ENCODE data around the gene PLCL2.
"Not testable (repeated sequence)": the region's sequence is repeated elsewhere in the genome, so short reads cannot be mapped to it uniquely, and the experiment has no call there.

The PLCL2 gene

GRCh38 chr3:16978234-16978920 lies 93.6 kb downstream of the PLCL2 start:
- Histone ChIP-seq H3K9me2 (replicated peaks; ENCODE audit: control insufficient read depth, low read length) (no peaks in the 10 kb centered on the region), H3K4me2 (ENCODE audit: low read length) (no peak overlapping the region), H3F3A (ENCODE audit: control insufficient read depth, insufficient read depth) (no peaks in the 10 kb centered on the region), H3K27me3 (ENCODE audit: control insufficient read depth, low read length) (no peaks in the 10 kb centered on the region), H4K20me1 (ENCODE audit: control insufficient read depth, insufficient read depth, low read depth, low read length) (no peaks in the 10 kb centered on the region), H3K27ac (ENCODE audit: low read depth, low read length) (no peak overlapping the region), H3K36me3 (ENCODE audit: control insufficient read depth, low read length) (no peaks in the 10 kb centered on the region), H3K9me3 (ENCODE audit: control insufficient read depth, insufficient read depth, low read length) (no peaks in the 10 kb centered on the region), H3K4me1 (ENCODE audit: control insufficient read depth, low read length) (no peaks in the 10 kb centered on the region), H3K4me3 (ENCODE audit: low read length) (no peak overlapping the region), H3K79me2 (ENCODE audit: control insufficient read depth, low read length) (peaks cover 76% of the 10 kb centered on the region)
- TF ChIP-seq CTCF (IDR thresholded peaks at IDR 0.05; ENCODE audit: low read depth, low read length, poor library complexity, severe bottlenecking) (no peak), EZH2phosphoT487 (IDR thresholded peaks at IDR 0.05; ENCODE audit: borderline replicate concordance, low read length) (no peak)

- Histone ChIP-seq H3K27ac (ENCODE audit: low read depth, low read length) (no peak overlapping the region), H3K9me2 (replicated peaks; ENCODE audit: control insufficient read depth, low read length) (no peaks in the 10 kb centered on the region)
Observed at GRCh38 chr3:16978921-16979271, 94.1 kb downstream of the PLCL2 start.

GRCh38 chr3:16979769-16980515 lies 95.2 kb downstream of the PLCL2 start:
- H3F3A ChIP-seq (ENCODE audit: control insufficient read depth, insufficient read depth); H3K4me2 ChIP-seq (ENCODE audit: low read length); H3K27me3 ChIP-seq (ENCODE audit: control insufficient read depth, low read length); H3K36me3 ChIP-seq (ENCODE audit: control insufficient read depth, low read length); H3K4me3 ChIP-seq (ENCODE audit: low read length); H3K9me2 ChIP-seq (replicated peaks; ENCODE audit: control insufficient read depth, low read length); H3K4me1 ChIP-seq (ENCODE audit: control insufficient read depth, low read length); H4K20me1 ChIP-seq (ENCODE audit: control insufficient read depth, insufficient read depth, low read depth, low read length); H3K27ac ChIP-seq (ENCODE audit: low read depth, low read length); H3K9me3 ChIP-seq (ENCODE audit: control insufficient read depth, insufficient read depth, low read length): not testable (repeated sequence)
- H3K79me2 ChIP-seq (ENCODE audit: control insufficient read depth, low read length), result peaks cover 75% of the 10 kb centered on the region

More at GRCh38 chr3:16978921-16979271, 94.1 kb downstream of the PLCL2 start:
- Histone ChIP-seq H3F3A (ENCODE audit: control insufficient read depth, insufficient read depth) (no peaks in the 10 kb centered on the region), H3K4me1 (ENCODE audit: control insufficient read depth, low read length) (peaks cover 3% of the 10 kb centered on the region; the same call in 1 of the 2 replicates), H3K27me3 (ENCODE audit: control insufficient read depth, low read length) (no peaks in the 10 kb centered on the region), H4K20me1 (ENCODE audit: control insufficient read depth, insufficient read depth, low read depth, low read length) (no peaks in the 10 kb centered on the region), H3K9me3 (ENCODE audit: control insufficient read depth, insufficient read depth, low read length) (no peaks in the 10 kb centered on the region), H3K36me3 (ENCODE audit: control insufficient read depth, low read length) (no peaks in the 10 kb centered on the region), H3K79me2 (ENCODE audit: control insufficient read depth, low read length) (peaks cover 75% of the 10 kb centered on the region), H3K4me3 (ENCODE audit: low read length) (no peak overlapping the region), H3K4me2 (ENCODE audit: low read length) (no peak overlapping the region)
- no peak for TF ChIP-seq CTCF (IDR thresholded peaks at IDR 0.05; ENCODE audit: low read depth, low read length, poor library complexity, severe bottlenecking)
- no peak for TF ChIP-seq EZH2phosphoT487 (IDR thresholded peaks at IDR 0.05; ENCODE audit: borderline replicate concordance, low read length)

GRCh38 chr3:16980526-16980925 lies 95.8 kb downstream of the PLCL2 start:
- peaks cover 75% of the 10 kb centered on the region for H3K79me2 ChIP-seq (ENCODE audit: control insufficient read depth, low read length)
- not testable (repeated sequence) for H3K4me2 ChIP-seq (ENCODE audit: low read length)

More at GRCh38 chr3:16980526-16980925, 95.8 kb downstream of the PLCL2 start:
- not testable (repeated sequence) for H3K4me1 ChIP-seq (ENCODE audit: control insufficient read depth, low read length); H3K9me2 ChIP-seq (replicated peaks; ENCODE audit: control insufficient read depth, low read length); H3F3A ChIP-seq (ENCODE audit: control insufficient read depth, insufficient read depth); H3K9me3 ChIP-seq (ENCODE audit: control insufficient read depth, insufficient read depth, low read length); H3K27me3 ChIP-seq (ENCODE audit: control insufficient read depth, low read length); H3K27ac ChIP-seq (ENCODE audit: low read depth, low read length); H3K4me3 ChIP-seq (ENCODE audit: low read length); H3K36me3 ChIP-seq (ENCODE audit: control insufficient read depth, low read length); H4K20me1 ChIP-seq (ENCODE audit: control insufficient read depth, insufficient read depth, low read depth, low read length)
